ENCODE measurements around the gene AGL. TPM values are rescaled to one million over a fixed set of nuclear protein-coding genes. Genes with fewer than 3 reads are reported as not detected.

AGL gene
- total and polyA plus RNA-seq, 2 of the 13 experiments (the other 11 are each of a cell fraction or from before 2014, with no cell fraction given), result 4.3 to 13.1 TPM

GRCh38 chr1:99969729-99970621 lies 119.8 kb downstream of the AGL start, which contains the start of gene SLC35A3 (continued):
- 0 out of 2 replicates have a peak, but pooled peaks have one; percentile 95 for TF ChIP-seq PRMT3 (CRISPR knock-in tag; IDR thresholded peaks at IDR 0.05; ENCODE audit: borderline replicate concordance, low read depth)
- TF ChIP-seq, protein P1, sequence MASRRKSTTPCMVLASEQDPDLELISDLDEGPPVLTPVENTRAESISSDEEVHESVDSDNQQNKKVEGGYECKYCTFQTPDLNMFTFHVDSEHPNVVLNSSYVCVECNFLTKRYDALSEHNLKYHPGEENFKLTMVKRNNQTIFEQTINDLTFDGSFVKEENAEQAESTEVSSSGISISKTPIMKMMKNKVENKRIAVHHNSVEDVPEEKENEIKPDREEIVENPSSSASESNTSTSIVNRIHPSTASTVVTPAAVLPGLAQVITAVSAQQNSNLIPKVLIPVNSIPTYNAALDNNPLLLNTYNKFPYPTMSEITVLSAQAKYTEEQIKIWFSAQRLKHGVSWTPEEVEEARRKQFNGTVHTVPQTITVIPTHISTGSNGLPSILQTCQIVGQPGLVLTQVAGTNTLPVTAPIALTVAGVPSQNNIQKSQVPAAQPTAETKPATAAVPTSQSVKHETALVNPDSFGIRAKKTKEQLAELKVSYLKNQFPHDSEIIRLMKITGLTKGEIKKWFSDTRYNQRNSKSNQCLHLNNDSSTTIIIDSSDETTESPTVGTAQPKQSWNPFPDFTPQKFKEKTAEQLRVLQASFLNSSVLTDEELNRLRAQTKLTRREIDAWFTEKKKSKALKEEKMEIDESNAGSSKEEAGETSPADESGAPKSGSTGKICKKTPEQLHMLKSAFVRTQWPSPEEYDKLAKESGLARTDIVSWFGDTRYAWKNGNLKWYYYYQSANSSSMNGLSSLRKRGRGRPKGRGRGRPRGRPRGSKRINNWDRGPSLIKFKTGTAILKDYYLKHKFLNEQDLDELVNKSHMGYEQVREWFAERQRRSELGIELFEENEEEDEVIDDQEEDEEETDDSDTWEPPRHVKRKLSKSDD (CRISPR knock-in tag; IDR thresholded peaks at IDR 0.05; ENCODE audit: low read depth), result peak; percentile 91
- peak; percentile 98 for TF ChIP-seq MTA1 (CRISPR knock-in tag; IDR thresholded peaks at IDR 0.05; ENCODE audit: borderline replicate concordance)
- TF ChIP-seq, protein P2, sequence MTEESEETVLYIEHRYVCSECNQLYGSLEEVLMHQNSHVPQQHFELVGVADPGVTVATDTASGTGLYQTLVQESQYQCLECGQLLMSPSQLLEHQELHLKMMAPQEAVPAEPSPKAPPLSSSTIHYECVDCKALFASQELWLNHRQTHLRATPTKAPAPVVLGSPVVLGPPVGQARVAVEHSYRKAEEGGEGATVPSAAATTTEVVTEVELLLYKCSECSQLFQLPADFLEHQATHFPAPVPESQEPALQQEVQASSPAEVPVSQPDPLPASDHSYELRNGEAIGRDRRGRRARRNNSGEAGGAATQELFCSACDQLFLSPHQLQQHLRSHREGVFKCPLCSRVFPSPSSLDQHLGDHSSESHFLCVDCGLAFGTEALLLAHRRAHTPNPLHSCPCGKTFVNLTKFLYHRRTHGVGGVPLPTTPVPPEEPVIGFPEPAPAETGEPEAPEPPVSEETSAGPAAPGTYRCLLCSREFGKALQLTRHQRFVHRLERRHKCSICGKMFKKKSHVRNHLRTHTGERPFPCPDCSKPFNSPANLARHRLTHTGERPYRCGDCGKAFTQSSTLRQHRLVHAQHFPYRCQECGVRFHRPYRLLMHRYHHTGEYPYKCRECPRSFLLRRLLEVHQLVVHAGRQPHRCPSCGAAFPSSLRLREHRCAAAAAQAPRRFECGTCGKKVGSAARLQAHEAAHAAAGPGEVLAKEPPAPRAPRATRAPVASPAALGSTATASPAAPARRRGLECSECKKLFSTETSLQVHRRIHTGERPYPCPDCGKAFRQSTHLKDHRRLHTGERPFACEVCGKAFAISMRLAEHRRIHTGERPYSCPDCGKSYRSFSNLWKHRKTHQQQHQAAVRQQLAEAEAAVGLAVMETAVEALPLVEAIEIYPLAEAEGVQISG (CRISPR knock-in tag; IDR thresholded peaks at IDR 0.05), result peak; percentile 96
- peak; percentile 79 for TF ChIP-seq PPARG (CRISPR knock-in tag; conservative IDR thresholded peaks at IDR 0.05)
- TF ChIP-seq ZNF431 (CRISPR knock-in tag; IDR thresholded peaks at IDR 0.05; ENCODE audit: borderline replicate concordance, low read depth), result no peak; the same call in 1 of the 2 replicates
- no peak for TF ChIP-seq ZFYVE20 (CRISPR knock-in tag; IDR thresholded peaks at IDR 0.05; ENCODE audit: borderline replicate concordance, low read depth)
- no peak for TF ChIP-seq HDAC6 (IDR thresholded peaks at IDR 0.05; ENCODE audit: low read depth, low read length)
- TF ChIP-seq ERF (CRISPR knock-in tag; IDR thresholded peaks at IDR 0.05), result peak; percentile 94
- TF ChIP-seq RBM22 (optimal IDR thresholded peaks at IDR 0.05; ENCODE audit: low read length), result no peak
- peak; percentile 54; the same call in 1 of the 2 replicates for TF ChIP-seq ARNTL (CRISPR knock-in tag; IDR thresholded peaks at IDR 0.05)
- TF ChIP-seq, protein P3, sequence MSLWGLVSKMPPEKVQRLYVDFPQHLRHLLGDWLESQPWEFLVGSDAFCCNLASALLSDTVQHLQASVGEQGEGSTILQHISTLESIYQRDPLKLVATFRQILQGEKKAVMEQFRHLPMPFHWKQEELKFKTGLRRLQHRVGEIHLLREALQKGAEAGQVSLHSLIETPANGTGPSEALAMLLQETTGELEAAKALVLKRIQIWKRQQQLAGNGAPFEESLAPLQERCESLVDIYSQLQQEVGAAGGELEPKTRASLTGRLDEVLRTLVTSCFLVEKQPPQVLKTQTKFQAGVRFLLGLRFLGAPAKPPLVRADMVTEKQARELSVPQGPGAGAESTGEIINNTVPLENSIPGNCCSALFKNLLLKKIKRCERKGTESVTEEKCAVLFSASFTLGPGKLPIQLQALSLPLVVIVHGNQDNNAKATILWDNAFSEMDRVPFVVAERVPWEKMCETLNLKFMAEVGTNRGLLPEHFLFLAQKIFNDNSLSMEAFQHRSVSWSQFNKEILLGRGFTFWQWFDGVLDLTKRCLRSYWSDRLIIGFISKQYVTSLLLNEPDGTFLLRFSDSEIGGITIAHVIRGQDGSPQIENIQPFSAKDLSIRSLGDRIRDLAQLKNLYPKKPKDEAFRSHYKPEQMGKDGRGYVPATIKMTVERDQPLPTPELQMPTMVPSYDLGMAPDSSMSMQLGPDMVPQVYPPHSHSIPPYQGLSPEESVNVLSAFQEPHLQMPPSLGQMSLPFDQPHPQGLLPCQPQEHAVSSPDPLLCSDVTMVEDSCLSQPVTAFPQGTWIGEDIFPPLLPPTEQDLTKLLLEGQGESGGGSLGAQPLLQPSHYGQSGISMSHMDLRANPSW (CRISPR knock-in tag; IDR thresholded peaks at IDR 0.05; ENCODE audit: borderline replicate concordance), result peak; percentile 90
- 0 out of 2 replicates have a peak, but pooled peaks have one; percentile 66 for TF ChIP-seq KLF13 (CRISPR knock-in tag; IDR thresholded peaks at IDR 0.05)
- TF ChIP-seq, protein P4, sequence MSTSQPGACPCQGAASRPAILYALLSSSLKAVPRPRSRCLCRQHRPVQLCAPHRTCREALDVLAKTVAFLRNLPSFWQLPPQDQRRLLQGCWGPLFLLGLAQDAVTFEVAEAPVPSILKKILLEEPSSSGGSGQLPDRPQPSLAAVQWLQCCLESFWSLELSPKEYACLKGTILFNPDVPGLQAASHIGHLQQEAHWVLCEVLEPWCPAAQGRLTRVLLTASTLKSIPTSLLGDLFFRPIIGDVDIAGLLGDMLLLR (CRISPR knock-in tag; IDR thresholded peaks at IDR 0.05), result peak; percentile 90
- no peak; the same call in 1 of the 2 replicates for TF ChIP-seq KLF15 (CRISPR knock-in tag; IDR thresholded peaks at IDR 0.05; ENCODE audit: borderline replicate concordance)
- peak; percentile 83; the same call in 1 of the 2 replicates for TF ChIP-seq MTF1 (CRISPR knock-in tag; IDR thresholded peaks at IDR 0.05)
- TF ChIP-seq ZNF274 (CRISPR knock-in tag; IDR thresholded peaks at IDR 0.05), result peak; percentile 95
- TF ChIP-seq ZNF367 (CRISPR knock-in tag; IDR thresholded peaks at IDR 0.05; ENCODE audit: borderline replicate concordance), result peak; percentile 77; the same call in 1 of the 2 replicates

Data from HepG2 (cell line).